ENCODE data around the gene POLR3A. TPM values are rescaled to one million over a fixed set of nuclear protein-coding genes. Genes with fewer than 3 reads are reported as not detected.

The POLR3A gene
- total RNA-seq, 2 experiments from 2014 or later, result 18.3 to 19.3 TPM

- H3K9me3 Mint-ChIP-seq (ENCODE audit: low read depth), result no peaks in the 10 kb centered on the region
- H3K36me3 Mint-ChIP-seq (ENCODE audit: low read depth), result peaks cover 46% of the 10 kb centered on the region
- no peaks in the 10 kb centered on the region for H3K27me3 Mint-ChIP-seq
- H3K4me1 Mint-ChIP-seq, result peaks cover 5% of the 10 kb centered on the region
- POLR2A ChIA-PET, result no interaction called here
- peak overlapping the region; percentile 55 for H3K27ac Mint-ChIP-seq
- CTCF ChIA-PET, result interaction anchor here (0.8 to 1.3 kb wide), 2 partner anchors 24 to 59 kb away, joined by 3 read pairs; no protein-coding TSS in a partner anchor
- intact Hi-C loops (cut with DNase I, micrococcal nuclease), result no loop called here
- DNase-seq (peak; percentile 26), ATAC-seq (peak; percentile 95)
- no peak overlapping the region for H3K4me3 Mint-ChIP-seq
Observed at GRCh38 chr10:77989081-77989724, 40.1 kb downstream of the POLR3A start.

DNA sequence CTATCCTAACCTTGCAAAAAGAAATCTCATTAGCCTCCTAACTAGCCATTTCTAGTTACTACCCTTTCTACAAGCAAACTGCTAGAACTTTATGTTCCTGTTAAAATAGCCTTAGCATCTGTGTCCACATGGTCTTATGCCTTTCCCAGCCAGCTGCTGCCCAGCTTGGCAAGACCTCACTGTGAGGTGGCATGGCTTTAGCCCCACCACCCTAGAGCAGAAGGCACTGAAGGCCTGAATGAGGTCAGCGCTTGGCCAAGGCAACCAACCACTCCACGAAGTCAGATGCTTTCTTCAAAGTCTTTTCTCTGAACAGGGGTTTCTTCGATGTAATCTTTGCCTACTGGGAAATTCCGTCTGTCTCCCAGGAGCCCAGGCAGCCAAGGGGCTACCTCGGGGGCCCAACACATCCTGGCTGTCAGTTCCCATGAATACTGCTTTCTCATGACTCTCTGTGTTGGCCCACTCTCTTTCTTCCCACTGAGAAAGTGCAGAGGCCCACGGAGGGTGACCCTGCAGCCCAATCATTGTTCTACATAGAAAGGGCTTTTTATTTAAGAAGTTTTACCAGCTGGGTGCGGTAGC is 41.6 kb downstream of the POLR3A start:
- peaks cover 5% of the 10 kb centered on the region for H3K4me1 Mint-ChIP-seq
- ATAC-seq, result no peak
- H3K4me3 Mint-ChIP-seq, result no peak overlapping the region
- no peak for DNase-seq
- no peaks in the 10 kb centered on the region for H3K27me3 Mint-ChIP-seq
- POLR2A ChIA-PET, result interaction anchor here (0.5 kb wide), 1 partner anchor 12 kb away, joined by 3 read pairs; no protein-coding TSS in a partner anchor
- no peak overlapping the region for H3K27ac Mint-ChIP-seq
- intact Hi-C loops (cut with DNase I, micrococcal nuclease), result no loop called here
- no peaks in the 10 kb centered on the region for H3K9me3 Mint-ChIP-seq (ENCODE audit: low read depth)
- H3K36me3 Mint-ChIP-seq (ENCODE audit: low read depth), result peaks cover 37% of the 10 kb centered on the region
- CTCF ChIA-PET, result interaction anchor here (1.3 kb wide), 1 partner anchor 60 kb away, joined by 3 read pairs; no protein-coding TSS in a partner anchor

DNA sequence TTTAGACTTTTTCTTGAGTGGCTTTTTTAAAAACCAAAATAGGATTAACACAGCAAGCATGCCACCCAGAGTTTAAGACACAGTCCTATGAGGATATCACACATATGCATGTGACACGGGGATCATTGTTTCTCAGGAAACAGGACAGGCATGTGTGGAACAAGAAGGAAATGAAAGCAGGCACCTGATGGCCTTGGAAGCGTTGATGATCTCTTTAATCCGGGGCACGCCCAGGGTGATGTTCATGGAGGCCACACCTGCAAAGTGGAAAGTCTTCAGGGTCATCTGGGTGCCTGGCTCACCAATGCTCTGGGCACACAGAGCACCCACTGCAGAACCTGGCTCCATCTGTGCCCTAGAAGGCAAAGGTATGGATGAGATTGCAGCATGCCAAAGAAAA is 44.3 kb downstream of the POLR3A start:
- ATAC-seq (no peak), DNase-seq (no peak)
- H3K9me3 Mint-ChIP-seq (ENCODE audit: low read depth), result no peaks in the 10 kb centered on the region
- no peaks in the 10 kb centered on the region for H3K27me3 Mint-ChIP-seq
- no peak overlapping the region for H3K27ac Mint-ChIP-seq
- H3K4me3 Mint-ChIP-seq, result no peak overlapping the region
- ChIA-PET POLR2A (no interaction called here), CTCF (no interaction called here)
- peaks cover 5% of the 10 kb centered on the region for H3K4me1 Mint-ChIP-seq
- intact Hi-C loops (cut with DNase I, micrococcal nuclease), result no loop called here
- peaks cover 44% of the 10 kb centered on the region for H3K36me3 Mint-ChIP-seq (ENCODE audit: low read depth)

DNA sequence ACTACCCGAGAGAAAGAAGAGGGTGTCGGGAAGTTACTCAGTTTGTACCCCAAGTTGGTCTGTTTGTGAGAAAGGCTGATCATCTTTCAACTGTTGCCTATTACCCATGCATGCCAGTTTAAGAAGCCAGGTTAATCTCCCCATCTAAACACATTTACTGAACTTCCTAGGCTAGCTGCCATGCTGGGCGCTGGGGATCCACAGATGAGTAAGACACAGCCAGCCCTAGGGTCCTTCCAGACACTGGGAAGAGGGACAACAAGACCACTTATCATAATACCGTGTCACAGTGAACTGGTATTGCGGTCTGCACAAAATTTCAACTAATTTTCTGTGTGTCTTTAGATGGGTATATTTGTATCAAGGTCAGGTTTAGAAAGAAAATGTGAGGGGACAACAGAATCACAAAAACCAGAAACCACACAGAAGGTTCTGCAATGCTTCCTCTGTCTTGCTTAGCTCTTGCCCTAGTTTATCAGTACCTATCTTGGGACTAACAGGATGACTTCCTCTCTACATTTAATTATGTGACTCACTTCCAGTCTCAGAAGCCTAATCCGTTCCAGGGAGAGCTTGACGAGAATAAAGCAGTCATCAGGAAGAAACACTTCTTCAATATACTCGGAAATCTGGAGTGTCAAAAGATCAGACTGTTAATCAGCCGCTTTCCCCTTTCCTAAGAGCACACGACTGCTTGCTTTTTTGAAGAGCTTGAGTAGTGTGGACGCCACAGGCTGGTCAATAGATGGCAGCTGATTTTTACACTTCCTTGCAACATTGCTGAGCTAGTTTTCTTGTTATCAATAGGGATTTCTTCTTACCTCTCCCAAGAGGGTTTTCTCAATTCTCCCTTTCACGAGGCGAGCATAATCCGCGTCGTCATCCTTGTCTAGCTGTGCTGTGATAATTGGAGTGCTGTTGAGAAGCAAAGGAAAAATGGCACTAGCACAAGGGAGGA is 45.7 kb downstream of the POLR3A start:
- no peak overlapping the region for H3K4me3 Mint-ChIP-seq
- ATAC-seq (no peak), DNase-seq (no peak)
- POLR2A ChIA-PET, result no interaction called here
- no peaks in the 10 kb centered on the region for H3K4me1 Mint-ChIP-seq
- H3K27me3 Mint-ChIP-seq, result no peaks in the 10 kb centered on the region
- peaks cover 42% of the 10 kb centered on the region for H3K36me3 Mint-ChIP-seq (ENCODE audit: low read depth)
- intact Hi-C loops (cut with DNase I, micrococcal nuclease), result no loop called here
- CTCF ChIA-PET, result no interaction called here
- H3K27ac Mint-ChIP-seq, result no peak overlapping the region
- H3K9me3 Mint-ChIP-seq (ENCODE audit: low read depth), result no peaks in the 10 kb centered on the region

DNA sequence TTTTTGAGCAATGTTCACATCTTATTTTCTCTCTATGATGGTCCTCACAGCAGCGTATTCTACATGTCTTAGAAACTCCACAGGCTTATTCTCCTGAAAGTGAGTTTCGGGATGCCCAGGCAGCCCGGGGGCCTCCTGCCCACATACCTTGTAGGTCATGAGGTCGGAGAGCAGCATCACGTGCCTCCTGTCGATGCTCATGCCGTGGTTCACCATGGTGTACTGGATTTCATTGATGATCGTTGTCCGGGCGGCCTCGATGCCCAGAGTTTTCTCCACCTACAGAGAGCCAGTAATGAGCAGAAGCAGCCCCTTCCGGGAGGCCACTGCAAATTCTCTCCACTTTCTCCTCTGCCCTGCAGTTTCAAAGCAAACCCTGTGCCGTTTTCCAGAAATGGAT is 48.0 kb downstream of the POLR3A start:
- CTCF ChIA-PET, result no interaction called here
- intact Hi-C loops (cut with DNase I, micrococcal nuclease), result no loop called here
- Mint-ChIP-seq H3K27ac (no peak overlapping the region), H3K9me3 (ENCODE audit: low read depth) (no peaks in the 10 kb centered on the region), H3K4me3 (no peak overlapping the region), H3K4me1 (no peaks in the 10 kb centered on the region), H3K27me3 (no peaks in the 10 kb centered on the region), H3K36me3 (ENCODE audit: low read depth) (peaks cover 48% of the 10 kb centered on the region)
- no peak for DNase-seq
- no peak for ATAC-seq
- POLR2A ChIA-PET, result no interaction called here

DNA sequence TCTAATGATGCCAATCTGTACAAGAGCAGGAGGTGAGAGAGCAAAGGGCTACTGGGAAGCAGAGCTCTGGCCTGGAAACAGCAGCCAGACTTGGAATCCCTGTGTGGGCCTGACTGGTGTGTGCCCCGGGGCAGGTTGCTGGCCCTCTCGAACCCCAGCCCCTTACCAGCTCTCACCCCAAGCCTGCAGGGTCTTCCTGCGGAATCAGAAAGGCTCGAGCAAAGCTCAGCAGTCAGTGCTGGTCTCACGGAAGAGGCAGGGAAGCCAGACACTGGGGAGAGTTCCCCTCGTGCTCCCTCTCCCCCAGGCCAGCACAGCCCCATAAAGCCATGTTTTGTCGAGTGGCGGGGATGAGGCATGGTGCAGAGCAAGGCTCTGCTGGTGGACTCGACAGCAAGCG is 50.1 kb downstream of the POLR3A start:
- intact Hi-C loops (cut with DNase I, micrococcal nuclease), result loop anchor here in 1 of 2 experiments (10.0 kb wide), 1 partner anchor 134 kb away; no protein-coding TSS in a partner anchor
- DNase-seq (no peak), ATAC-seq (no peak)
- ChIA-PET CTCF (no interaction called here), POLR2A (no interaction called here)
- no peaks in the 10 kb centered on the region for H3K9me3 Mint-ChIP-seq (ENCODE audit: low read depth)
- peaks cover 47% of the 10 kb centered on the region for H3K36me3 Mint-ChIP-seq (ENCODE audit: low read depth)
- H3K27me3 Mint-ChIP-seq, result no peaks in the 10 kb centered on the region
- H3K4me3 Mint-ChIP-seq, result no peak overlapping the region
- H3K27ac Mint-ChIP-seq, result no peak overlapping the region
- H3K4me1 Mint-ChIP-seq, result no peaks in the 10 kb centered on the region

DNA sequence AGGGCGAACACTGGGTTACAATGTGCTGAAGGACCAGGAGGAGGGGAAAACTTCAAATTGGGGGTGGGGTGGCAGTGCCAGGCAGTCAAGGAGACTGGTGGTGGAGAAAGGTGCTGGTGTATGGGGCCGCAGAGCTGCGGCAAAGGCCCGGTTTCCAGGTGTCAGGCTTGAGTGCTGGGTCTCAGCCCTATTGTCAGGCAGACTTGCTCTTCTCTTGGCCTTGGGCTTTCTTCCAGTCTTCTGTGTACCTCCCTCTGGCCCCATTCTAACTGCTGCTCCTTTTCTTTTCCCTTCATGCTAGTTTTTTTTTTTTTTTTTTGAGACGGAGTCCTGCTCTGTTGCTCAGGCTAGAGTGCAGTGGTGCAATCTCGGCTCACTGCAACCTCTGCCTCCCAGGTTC is 51.0 kb downstream of the POLR3A start:
- Mint-ChIP-seq H3K27me3 (no peaks in the 10 kb centered on the region), H3K27ac (no peak overlapping the region), H3K4me1 (no peaks in the 10 kb centered on the region), H3K4me3 (no peak overlapping the region), H3K36me3 (ENCODE audit: low read depth) (peaks cover 47% of the 10 kb centered on the region), H3K9me3 (ENCODE audit: low read depth) (no peaks in the 10 kb centered on the region)
- POLR2A ChIA-PET, result no interaction called here
- ATAC-seq (no peak), DNase-seq (no peak)
- intact Hi-C loops (cut with DNase I, micrococcal nuclease), result loop anchor here in 1 of 2 experiments (10.0 kb wide), 1 partner anchor 134 kb away; no protein-coding TSS in a partner anchor
- CTCF ChIA-PET, result no interaction called here

GRCh38 chr10:77977934-77978333 is 51.4 kb downstream of the POLR3A start:
- H3K36me3 Mint-ChIP-seq (ENCODE audit: low read depth), result peaks cover 47% of the 10 kb centered on the region
- no peak for DNase-seq
- H3K27ac Mint-ChIP-seq, result no peak overlapping the region
- intact Hi-C loops (cut with DNase I, micrococcal nuclease), result loop anchor here in 1 of 2 experiments (10.0 kb wide), 1 partner anchor 133 kb away; no protein-coding TSS in a partner anchor
- POLR2A ChIA-PET, result no interaction called here
- CTCF ChIA-PET, result no interaction called here
- no peaks in the 10 kb centered on the region for H3K4me1 Mint-ChIP-seq
- no peaks in the 10 kb centered on the region for H3K27me3 Mint-ChIP-seq
- no peaks in the 10 kb centered on the region for H3K9me3 Mint-ChIP-seq (ENCODE audit: low read depth)
- ATAC-seq, result no peak
- H3K4me3 Mint-ChIP-seq, result no peak overlapping the region

DNA sequence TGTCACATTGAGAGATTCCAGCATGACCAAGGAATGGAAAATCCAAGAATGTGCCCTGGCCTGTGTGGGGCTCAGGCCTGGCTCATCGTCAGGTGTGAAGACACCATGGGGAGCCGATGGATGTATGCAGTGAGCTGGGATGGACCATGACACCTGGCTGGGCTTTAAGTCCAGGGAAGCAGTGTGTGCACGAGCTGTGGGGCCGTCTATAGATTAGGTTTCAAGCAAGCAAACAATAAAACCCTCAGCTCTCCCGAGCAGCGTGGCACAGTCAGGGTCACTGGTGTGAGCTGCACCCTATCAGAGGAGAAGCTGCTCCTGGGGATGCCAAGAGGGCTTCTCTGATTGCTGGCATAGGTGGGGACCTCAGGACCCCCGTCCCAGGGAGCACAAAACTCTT is 52.3 kb downstream of the POLR3A start:
- H3K4me3 Mint-ChIP-seq, result no peak overlapping the region
- peaks cover 44% of the 10 kb centered on the region for H3K36me3 Mint-ChIP-seq (ENCODE audit: low read depth)
- intact Hi-C loops (cut with DNase I, micrococcal nuclease), result loop anchor here in 1 of 2 experiments (10.0 kb wide), 1 partner anchor 132 kb away; no protein-coding TSS in a partner anchor
- H3K27me3 Mint-ChIP-seq, result no peaks in the 10 kb centered on the region
- no peaks in the 10 kb centered on the region for H3K9me3 Mint-ChIP-seq (ENCODE audit: low read depth)
- ChIA-PET POLR2A (no interaction called here), CTCF (interaction anchor here (0.7 kb wide), 1 partner anchor 9 kb away, joined by 3 read pairs; no protein-coding TSS in a partner anchor)
- DNase-seq, result no peak
- H3K27ac Mint-ChIP-seq, result no peak overlapping the region
- no peaks in the 10 kb centered on the region for H3K4me1 Mint-ChIP-seq
- no peak for ATAC-seq

DNA sequence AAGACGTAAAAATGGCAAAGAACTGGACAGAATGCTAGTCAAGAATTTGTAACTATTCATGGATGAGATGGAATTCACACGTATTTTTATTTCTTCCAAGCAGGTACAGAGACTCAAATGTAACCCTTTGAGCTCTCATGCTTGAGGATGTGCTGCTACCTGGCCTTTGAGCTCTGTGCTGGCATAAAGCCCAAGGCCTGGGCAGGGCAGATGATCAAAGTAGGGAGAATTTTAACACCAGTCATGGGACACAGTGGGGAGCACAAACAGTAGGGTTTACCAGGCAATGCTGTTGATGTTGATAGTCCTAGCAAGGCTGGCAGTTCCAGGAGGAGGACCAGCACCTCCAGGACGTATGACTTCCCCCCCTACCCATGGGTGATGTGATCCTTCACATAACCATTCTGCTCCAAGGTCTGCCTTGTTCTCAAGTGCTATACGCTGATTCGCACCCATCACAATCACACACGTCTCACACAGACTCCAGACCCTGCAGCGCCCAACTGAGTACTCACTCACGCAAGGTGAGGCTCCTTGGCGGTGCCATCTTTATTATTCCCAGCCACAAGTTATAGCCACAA is 54.1 kb downstream of the POLR3A start:
- Mint-ChIP-seq H3K9me3 (ENCODE audit: low read depth) (no peaks in the 10 kb centered on the region), H3K36me3 (ENCODE audit: low read depth) (peaks cover 37% of the 10 kb centered on the region), H3K27me3 (no peaks in the 10 kb centered on the region), H3K4me3 (no peak overlapping the region), H3K27ac (no peak overlapping the region), H3K4me1 (peaks cover 10% of the 10 kb centered on the region)
- DNase-seq (no peak), ATAC-seq (no peak)
- ChIA-PET POLR2A (no interaction called here), CTCF (interaction anchor here (0.6 kb wide), 2 partner anchors 11 to 1072 kb away, joined by 3 read pairs; no protein-coding TSS in a partner anchor)
- intact Hi-C loops (cut with DNase I, micrococcal nuclease), result loop anchor here in 1 of 2 experiments (10.0 kb wide), 1 partner anchor 130 kb away; no protein-coding TSS in a partner anchor

Data from activated CD4-positive, alpha-beta T cell treated with anti-CD3 and anti-CD28 coated beads for 36 hours (primary cell).